PC-3 (cell line): Measurements from ENCODE around the gene SH3RF1. TPM values are rescaled to one million over a fixed set of nuclear protein-coding genes. Genes with fewer than 3 reads are reported as not detected.
A peak's percentile ranks its signal among the peaks of the same experiment; 100 is the strongest.

Experiments used
- ATAC-seq: fragments of 200-7000 bp; cut with Tn5 transposase; 2 replicates; pipeline ENCODE4 v1.9.1; 2020; ENCODE audit warnings: mild to moderate bottlenecking, moderate library complexity
- BruUV-seq: library from RNA; stranded (reverse); fragments of 400-500 nt; replicated peaks from 2 replicates; lab custom pipeline; 2021; lab: Mats Ljungman, UMichigan
- CTCF ChIA-PET: fragments of 300-600 bp; sonication (Branson Sonifier 250); formaldehyde crosslinking; loops from one replicate; lab custom pipeline; 2022; ENCODE audit warnings: antibody characterized with exemption; lab: Charles Lee
- POLR2A ChIA-PET: fragments of 300-600 bp; sonication (Branson Sonifier 250); formaldehyde crosslinking; loops from one replicate; lab custom pipeline; 2022; ENCODE audit warnings: antibody characterized with exemption; ENCODE audit not compliant: unreplicated experiment; lab: Charles Lee
- DNase-seq: peaks from one replicate; pipeline ENCODE4 v3.0.0-alpha.2; 2015
- H2AFZ ChIP-seq: fragments of 300-600 bp; sonication (generic); 2 replicates; pipeline ENCODE4 v1.6.0; 2016; ENCODE audit warnings: antibody characterized with exemption, low read length
- H3F3A ChIP-seq: fragments of 300-600 bp; sonication (generic); one replicate; pipeline ENCODE4 v1.6.0; 2017; ENCODE audit warnings: antibody characterized with exemption, low read length, control low read depth, mild to moderate bottlenecking; ENCODE audit not compliant: unreplicated experiment
- H3K27ac ChIP-seq: fragments of 300-600 bp; sonication (generic); 2 replicates; pipeline ENCODE4 v1.5.1; 2016; ENCODE audit warnings: mild to moderate bottlenecking, low read length
- H3K27me3 ChIP-seq: fragments of 300-600 bp; sonication (generic); 2 replicates; pipeline ENCODE4 v1.6.1; 2016; ENCODE audit warnings: low read length, mixed read lengths
- H3K36me3 ChIP-seq: fragments of 300-600 bp; sonication (generic); 2 replicates; pipeline ENCODE4 v1.6.1; 2016; ENCODE audit warnings: low read depth, mixed run types, low read length, mixed read lengths
- H3K4me1 ChIP-seq: fragments of 300-600 bp; sonication (generic); 2 replicates; pipeline ENCODE4 v1.5.1; 2016; ENCODE audit warnings: low read length; ENCODE audit not compliant: insufficient read depth
- H3K4me2 ChIP-seq: fragments of 300-600 bp; sonication (generic); 2 replicates; pipeline ENCODE4 v1.6.0; 2016; ENCODE audit warnings: low read length
- H3K4me3 ChIP-seq: fragments of 300-600 bp; sonication (generic); 2 replicates; pipeline ENCODE4 v1.5.1; 2016; ENCODE audit warnings: mild to moderate bottlenecking, low read length, mixed read lengths
- H3K79me2 ChIP-seq: fragments of 300-600 bp; sonication (generic); 2 replicates; pipeline ENCODE4 v1.6.1; 2017; ENCODE audit warnings: low read length, mixed read lengths
- H3K9ac ChIP-seq: fragments of 300-600 bp; sonication (generic); 2 replicates; pipeline ENCODE4 v1.6.0; 2016; ENCODE audit warnings: mild to moderate bottlenecking, low read length
- H3K9me2 ChIP-seq: fragments of 300-600 bp; sonication (generic); replicated peaks from 2 replicates; pipeline ENCODE4 v1.6.1; 2016; ENCODE audit warnings: mixed run types, low read length, mixed read lengths
- H3K9me3 ChIP-seq: fragments of 300-600 bp; sonication (generic); 2 replicates; pipeline ENCODE4 v1.6.1; 2016; ENCODE audit warnings: low read length, mixed read lengths
- H4K20me1 ChIP-seq: fragments of 300-600 bp; sonication (generic); 2 replicates; pipeline ENCODE4 v1.6.1; 2016; ENCODE audit warnings: low read length, mixed read lengths
- EZH2 ChIP-seq: fragments of 300-600 bp; sonication (generic); IDR thresholded peaks from one replicate; pipeline ENCODE4 v1.6.1; 2017; ENCODE audit warnings: antibody characterized with exemption, mild to moderate bottlenecking, low read length; ENCODE audit not compliant: unreplicated experiment
- EZH2phosphoT487 ChIP-seq: fragments of 300-600 bp; sonication (generic); IDR thresholded peaks from 2 replicates; pipeline ENCODE4 v1.6.1; 2018; ENCODE audit warnings: mild to moderate bottlenecking, antibody characterized with exemption, low read length, borderline replicate concordance
- intact Hi-C: fragments of 100-400 bp; cut with micrococcal nuclease; formaldehyde crosslinking; loops from 2 replicates; pipeline ENCODE4 v1.9.0; 2023
- total RNA-seq: library from RNA; depleted of rRNA; stranded (reverse); fragments of >200 nt; gene quantifications from 2 replicates; pipeline ENCODE4 v1.2.3, GENCODE V29; 2014
- TF ChIP-seq, protein P1 (sequence below): fragments of 300-600 bp; sonication (generic); conservative IDR thresholded peaks from 2 replicates; pipeline ENCODE4 v1.5.1; 2017; ENCODE audit warnings: antibody characterized with exemption, low read depth, mild to moderate bottlenecking, low read length

The SH3RF1 gene
- total RNA-seq, 1 experiment from 2014 or later = 21.0 TPM

- no TSS peak for BruUV-seq
- TF ChIP-seq, protein P1, sequence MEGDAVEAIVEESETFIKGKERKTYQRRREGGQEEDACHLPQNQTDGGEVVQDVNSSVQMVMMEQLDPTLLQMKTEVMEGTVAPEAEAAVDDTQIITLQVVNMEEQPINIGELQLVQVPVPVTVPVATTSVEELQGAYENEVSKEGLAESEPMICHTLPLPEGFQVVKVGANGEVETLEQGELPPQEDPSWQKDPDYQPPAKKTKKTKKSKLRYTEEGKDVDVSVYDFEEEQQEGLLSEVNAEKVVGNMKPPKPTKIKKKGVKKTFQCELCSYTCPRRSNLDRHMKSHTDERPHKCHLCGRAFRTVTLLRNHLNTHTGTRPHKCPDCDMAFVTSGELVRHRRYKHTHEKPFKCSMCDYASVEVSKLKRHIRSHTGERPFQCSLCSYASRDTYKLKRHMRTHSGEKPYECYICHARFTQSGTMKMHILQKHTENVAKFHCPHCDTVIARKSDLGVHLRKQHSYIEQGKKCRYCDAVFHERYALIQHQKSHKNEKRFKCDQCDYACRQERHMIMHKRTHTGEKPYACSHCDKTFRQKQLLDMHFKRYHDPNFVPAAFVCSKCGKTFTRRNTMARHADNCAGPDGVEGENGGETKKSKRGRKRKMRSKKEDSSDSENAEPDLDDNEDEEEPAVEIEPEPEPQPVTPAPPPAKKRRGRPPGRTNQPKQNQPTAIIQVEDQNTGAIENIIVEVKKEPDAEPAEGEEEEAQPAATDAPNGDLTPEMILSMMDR = no peak
- no peak for TF ChIP-seq EZH2phosphoT487
- no peak for TF ChIP-seq EZH2
- Histone ChIP-seq H3K36me3 (no peaks in the 10 kb centered on the region), H3K27ac (peak overlapping the region; percentile 86), H3F3A (peaks cover 5% of the 10 kb centered on the region), H3K27me3 (no peaks in the 10 kb centered on the region), H3K79me2 (peaks cover 98% of the 10 kb centered on the region), H3K9me2 (no peaks in the 10 kb centered on the region), H3K9me3 (no peaks in the 10 kb centered on the region), H2AFZ (no peak overlapping the region), H3K4me2 (peak overlapping the region; percentile 71), H4K20me1 (no peaks in the 10 kb centered on the region), H3K4me1 (peaks cover 66% of the 10 kb centered on the region), H3K4me3 (peak overlapping the region; percentile 38; the same call in 1 of the 2 replicates), H3K9ac (0 out of 2 replicates have a peak overlapping the region, but pooled peaks have one; percentile 38)
- DNase-seq (no peak), ATAC-seq (no peak)
- CTCF ChIA-PET = interaction anchor here (0.5 to 0.6 kb wide), 2 partner anchors 47 to 146 kb away, joined by 4 read pairs; no protein-coding TSS in a partner anchor
- POLR2A ChIA-PET = interaction anchor here (0.7 to 0.8 kb wide), 2 partner anchors 18 to 25 kb away, joined by 3 to 6 read pairs; no protein-coding TSS in a partner anchor
- intact Hi-C loops = loop anchor here (1.0 kb wide), 1 partner anchor 19 kb away; no protein-coding TSS in a partner anchor
These were observed 20.0 kb downstream of the SH3RF1 start for GRCh38 chr4:169250796-169251195.

DNA sequence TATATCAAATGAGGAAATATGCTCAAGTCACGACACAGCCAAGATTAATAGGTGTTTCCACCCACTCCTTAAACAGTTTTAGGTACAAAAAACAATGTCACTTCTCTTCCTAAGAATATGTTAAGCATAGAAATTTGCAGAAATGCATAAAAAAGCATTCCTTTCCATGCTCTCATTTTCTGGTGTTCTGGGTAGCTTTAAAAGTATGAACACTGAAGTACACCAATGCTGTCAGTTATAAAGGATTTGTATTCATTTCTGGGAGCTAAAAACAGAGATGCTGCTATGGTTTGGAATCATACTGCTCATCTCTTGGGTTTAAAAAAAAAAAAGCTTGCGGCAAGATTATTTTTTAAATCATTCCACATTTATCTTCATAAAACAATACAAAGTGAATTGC is 20.8 kb downstream of the SH3RF1 start:
- TSS peak; percentile 22 for BruUV-seq
- Histone ChIP-seq H3K4me2 (peak overlapping the region; percentile 71), H3K27me3 (no peaks in the 10 kb centered on the region), H3K4me3 (peak overlapping the region; percentile 45), H3K36me3 (no peaks in the 10 kb centered on the region), H3K9me2 (no peaks in the 10 kb centered on the region), H3K9me3 (no peaks in the 10 kb centered on the region), H3K4me1 (peaks cover 60% of the 10 kb centered on the region), H3K27ac (peak overlapping the region; percentile 86), H2AFZ (no peak overlapping the region), H4K20me1 (no peaks in the 10 kb centered on the region), H3K79me2 (peaks cover 98% of the 10 kb centered on the region), H3K9ac (peak overlapping the region; percentile 38), H3F3A (peaks cover 5% of the 10 kb centered on the region)
- CTCF ChIA-PET = interaction anchor here (0.6 kb wide), 1 partner anchor 46 kb away, joined by 4 read pairs; no protein-coding TSS in a partner anchor
- intact Hi-C loops = loop anchor here (1.0 kb wide), 1 partner anchor 24 kb away; no protein-coding TSS in a partner anchor
- DNase-seq (no peak), ATAC-seq (no peak)
- POLR2A ChIA-PET = interaction anchor here (0.6 to 0.8 kb wide), 2 partner anchors 25 to 363 kb away, joined by 3 to 8 read pairs; no protein-coding TSS in a partner anchor
- TF ChIP-seq EZH2 = no peak
- TF ChIP-seq, protein P1 = no peak
- no peak for TF ChIP-seq EZH2phosphoT487
